ENCODE data around the gene AFDN.

DNA sequence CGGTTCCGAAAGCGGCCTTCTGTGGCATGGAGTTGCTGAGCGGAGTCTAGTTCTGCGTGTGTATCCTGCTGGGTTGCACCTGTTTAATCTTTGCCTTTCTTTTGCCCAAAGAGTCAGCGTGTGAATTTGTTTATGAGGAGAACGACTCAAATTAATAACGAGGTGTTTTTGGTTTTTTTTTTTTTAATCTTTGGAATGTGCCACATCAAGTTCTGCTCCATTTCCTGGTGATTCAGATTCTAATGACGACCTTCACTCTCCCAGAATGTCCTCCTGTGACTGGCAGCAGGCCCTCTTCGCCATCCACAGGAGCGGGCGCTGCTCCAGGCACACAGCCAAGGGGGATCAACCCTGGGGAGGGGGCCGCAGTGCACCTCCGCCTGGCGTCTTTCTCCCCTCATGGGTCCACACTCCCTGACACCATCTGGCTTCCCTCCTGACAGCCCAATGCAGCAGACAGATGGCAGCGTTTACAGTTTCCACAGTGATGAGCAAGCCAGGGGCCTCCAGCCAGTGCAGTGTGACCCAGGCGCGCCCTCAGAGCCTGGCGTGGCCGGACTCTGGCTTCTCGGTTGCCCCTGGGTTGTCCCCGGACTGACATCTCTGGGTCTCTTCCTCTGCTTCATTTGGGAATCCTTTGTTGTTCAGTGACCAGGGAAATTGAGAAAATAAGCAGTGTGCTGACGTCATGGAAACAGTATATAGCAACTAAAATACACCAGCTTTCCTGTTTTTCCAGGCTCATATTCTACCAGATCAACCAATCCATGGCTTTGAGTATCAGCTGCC, 27.5 kb upstream of the AFDN start:
- TF ChIP-seq CTCF (conservative IDR thresholded peaks at IDR 0.05; ENCODE audit: low read length) (no peak), EZH2phosphoT487 (IDR thresholded peaks at IDR 0.05; ENCODE audit: borderline replicate concordance) (no peak)
